GM12878 (cell line): ENCODE measurements around the gene IL16. TPM values are rescaled to one million over a fixed set of nuclear protein-coding genes. Genes with fewer than 3 reads are reported as not detected.
A peak's percentile ranks its signal among the peaks of the same experiment; 100 is the strongest.

ENCODE experiments used
- ATAC-seq: fragments of 200-7000 bp; cut with Tn5 transposase; 3 replicates; pipeline ENCODE4 v1.9.1; 2020; ENCODE audit warnings: mild to moderate bottlenecking, moderate library complexity
- BruUV-seq: library from RNA; stranded (reverse); fragments of 400-500 nt; replicated peaks from 2 replicates; lab custom pipeline; 2021; lab: Mats Ljungman, UMichigan
- CTCF ChIA-PET: fragments of 300-600 bp; sonication (Branson Sonifier 250); formaldehyde crosslinking; extraction: SDS; loops from one replicate; lab custom pipeline; 2021; ENCODE audit warnings: inconsistent platforms; lab: Yijun Ruan, JAX
- POLR2A ChIA-PET: fragments of 350-600 bp; formaldehyde crosslinking; extraction: SDS; loops from one replicate; lab custom pipeline; 2021; ENCODE audit warnings: inconsistent platforms; lab: Charles Lee
- RAD21 ChIA-PET: fragments of 300-600 bp; sonication (Branson Sonifier 250); formaldehyde crosslinking; loops from one replicate; lab custom pipeline; 2023; ENCODE audit warnings: antibody characterized with exemption; ENCODE audit not compliant: unreplicated experiment; lab: Charles Lee
- SMC1A ChIA-PET: fragments of 300-600 bp; sonication (Branson Sonifier 250); formaldehyde crosslinking; loops from one replicate; lab custom pipeline; 2023; ENCODE audit not compliant: unreplicated experiment, uncharacterized antibody; lab: Charles Lee
- DNase-seq: peaks from one replicate; pipeline ENCODE4 v3.0.0-alpha.2; 2011; ENCODE audit warnings: low read depth, low spot score
- FAIRE-seq: peaks from 3 replicates; lab custom pipeline; 2011; peaks lifted over from hg19 to GRCh38; lab: Jason Lieb, UNC
- H2AFZ ChIP-seq: 2 replicates; pipeline ENCODE4 v1.6.0; 2011; ENCODE audit warnings: low read depth, low read length, control low read depth; ENCODE audit not compliant: control insufficient read depth
- H3K27ac ChIP-seq: 2 replicates; pipeline ENCODE4 v1.5.1; 2011; ENCODE audit warnings: control low read depth; ENCODE audit not compliant: control insufficient read depth, insufficient read depth
- H3K27me3 ChIP-seq, 2 experiments: replicated peaks in 1 of 2; 2 replicates each; pipeline versions ENCODE4 v1.6.0 to v1.6.1; 2011; ENCODE audit warnings: low read length in 1 of 2; ENCODE audit not compliant: control insufficient read depth in 2 of 2, insufficient read depth in 2 of 2
- H3K36me3 ChIP-seq, 2 experiments: 2 replicates each; pipeline ENCODE4 v1.5.1; 2011; ENCODE audit warnings: low read length in 1 of 2; ENCODE audit not compliant: control insufficient read depth in 2 of 2, insufficient read depth in 2 of 2
- H3K4me1 ChIP-seq: 2 replicates; pipeline ENCODE4 v1.6.1; 2011; ENCODE audit warnings: mild to moderate bottlenecking, low read length, moderate library complexity, mixed read lengths; ENCODE audit not compliant: control insufficient read depth, insufficient read depth
- H3K4me2 ChIP-seq: 2 replicates; pipeline ENCODE4 v1.6.0; 2011; ENCODE audit warnings: control low read depth; ENCODE audit not compliant: control insufficient read depth, insufficient read depth
- H3K4me3 ChIP-seq: fragments of 200-600 bp; sonication (generic); 2 replicates; pipeline ENCODE4 v1.5.1; 2016
- H3K79me2 ChIP-seq: 2 replicates; pipeline ENCODE4 v1.6.0; 2011; ENCODE audit warnings: low read length; ENCODE audit not compliant: control insufficient read depth, insufficient read depth
- H3K9ac ChIP-seq: 2 replicates; pipeline ENCODE4 v1.8.0; 2011; ENCODE audit warnings: low read length, control low read depth, mixed read lengths; ENCODE audit not compliant: control insufficient read depth, insufficient read depth
- H3K9me3 ChIP-seq: replicated peaks from 3 replicates; pipeline ENCODE4 v1.5.1; 2011; ENCODE audit warnings: mild to moderate bottlenecking, low read length; ENCODE audit not compliant: control insufficient read depth, insufficient read depth
- H4K20me1 ChIP-seq: 2 replicates; pipeline ENCODE4 v1.6.0; 2011; ENCODE audit not compliant: control insufficient read depth, insufficient read depth
- BACH1 ChIP-seq: fragments of 450-650 bp; IDR thresholded peaks from 2 replicates; pipeline ENCODE4 v1.6.1; 2017; ENCODE audit warnings: mild to moderate bottlenecking, borderline replicate concordance
- CBFB ChIP-seq: IDR thresholded peaks from 2 replicates; pipeline ENCODE4 v1.6.1; 2016; ENCODE audit warnings: antibody characterized with exemption, low read depth
- ELK1 ChIP-seq: IDR thresholded peaks from 2 replicates; pipeline ENCODE4 v1.6.1; 2012; ENCODE audit warnings: low read depth, low read length, improper control_type of control experiment
- HDAC6 ChIP-seq: fragments of 200-600 bp; sonication (generic); IDR thresholded peaks from one replicate; pipeline ENCODE4 v1.8.0; 2017; ENCODE audit warnings: antibody characterized with exemption; ENCODE audit not compliant: unreplicated experiment
- MYB ChIP-seq: fragments of 150-350 bp; IDR thresholded peaks from 2 replicates; pipeline ENCODE4 v1.6.1; 2014; ENCODE audit warnings: mild to moderate bottlenecking, low read depth, low read length, borderline replicate concordance
- NFIC ChIP-seq: IDR thresholded peaks from 2 replicates; pipeline ENCODE4 v1.6.1; 2012; ENCODE audit warnings: low read depth, mild to moderate bottlenecking, inconsistent platforms, low read length, moderate library complexity
- PKNOX1 ChIP-seq: fragments of 450-650 bp; IDR thresholded peaks from 2 replicates; pipeline ENCODE4 v1.6.1; 2016; ENCODE audit warnings: mild to moderate bottlenecking
- PML ChIP-seq: IDR thresholded peaks from 2 replicates; pipeline ENCODE4 v1.6.1; 2012; ENCODE audit warnings: low read length, inconsistent platforms
- PRDM15 ChIP-seq: fragments of 450-650 bp; formaldehyde crosslinking; IDR thresholded peaks from 2 replicates; pipeline ENCODE4 v1.4.0; 2020; ENCODE audit warnings: mild to moderate bottlenecking, moderate library complexity
- RELB ChIP-seq: fragments of 450-650 bp; IDR thresholded peaks from 2 replicates; pipeline ENCODE4 v1.6.1; 2017; ENCODE audit warnings: low read depth, mild to moderate bottlenecking, moderate library complexity
- SIX5 ChIP-seq: IDR thresholded peaks from 2 replicates; pipeline ENCODE4 v1.6.1; 2011; ENCODE audit warnings: mild to moderate bottlenecking, low read depth, low read length, moderate library complexity; ENCODE audit not compliant: severe bottlenecking
- SMAD5 ChIP-seq: IDR thresholded peaks from 2 replicates; pipeline ENCODE4 v1.6.1; 2016; ENCODE audit warnings: antibody characterized with exemption, low read depth
- TAF1 ChIP-seq: IDR thresholded peaks from 2 replicates; pipeline ENCODE4 v1.6.1; 2011; ENCODE audit warnings: mild to moderate bottlenecking, low read depth, low read length, borderline replicate concordance
- TCF12 ChIP-seq: IDR thresholded peaks from 2 replicates; pipeline ENCODE4 v1.6.1; 2011; ENCODE audit warnings: low read depth, mild to moderate bottlenecking, low read length
- YY1 ChIP-seq: IDR thresholded peaks from 2 replicates; pipeline ENCODE4 v1.6.1; 2011; ENCODE audit warnings: low read depth, mild to moderate bottlenecking, low read length
- ZSCAN29 ChIP-seq: fragments of 450-650 bp; IDR thresholded peaks from 2 replicates; pipeline ENCODE4 v1.6.1; 2017; ENCODE audit warnings: mild to moderate bottlenecking, moderate library complexity
- WGBS: methylation state at CpG from one replicate; pipeline ENCODE4 v1.1.6; 2016; ENCODE audit warnings: low lambda C conversion rate; ENCODE audit not compliant: insufficient replicate concordance, insufficient coverage; ENCODE audit errors: missing lambda C conversion rate; 5-methylcytosine and 5-hydroxymethylcytosine counted together
- in situ Hi-C: fragments of 300-500 bp; cut with MboI; formaldehyde crosslinking; loops from 9 replicates; pipeline ENCODE4 v1.14.3; 2018; ENCODE audit warnings: mixed read lengths
- intact Hi-C: fragments of 100-400 bp; cut with micrococcal nuclease; formaldehyde crosslinking; loops from one replicate; pipeline ENCODE4 v1.14.2; 2022; ENCODE audit not compliant: unreplicated experiment
- polyA plus RNA-seq, 11 experiments: library from polyadenylated mRNA; depleted of rRNA in 4 of 11; unstranded in 6 of 11; stranded (reverse) in 5 of 11; fragments of >200 nt; fragmentation: Nextera tagmentation in 4 of 11; fragmentation: Illumina TruSeq in 1 of 11; extraction: Ambion mirVana in 4 of 11; extraction: Trizol in 1 of 11; gene quantifications; 1 replicate in 1 of 11; 2 replicates in 10 of 11; pipeline versions ENCODE4 v1.2.1 to v1.2.3, GENCODE V29; 2011 to 2016; ENCODE audit warnings: inconsistent platforms in 2 of 11, missing spikeins in 2 of 11, low read depth in 1 of 11
- total RNA-seq, 4 experiments: library from RNA; depleted of rRNA in 3 of 4; stranded (reverse); fragments of >200 nt in 3 of 4; fragmentation: Illumina TruSeq in 1 of 4; extraction: Trizol in 1 of 4; gene quantifications; 2 replicates each; pipeline versions ENCODE4 v1.2.1 to v1.2.3, GENCODE V29; 2013 to 2021

Gene IL16
- total and polyA plus RNA-seq, 10 of the 15 experiments (the other 5 are each of a cell fraction or from before 2014, with no cell fraction given): 21.7 to 206 (median 44.5) TPM

GRCh38 chr15:81275711-81276392 is 79.2 kb downstream of the IL16 start:
- Histone ChIP-seq H2AFZ (peak overlapping the region; percentile 41; the same call in 1 of the 2 replicates), H3K36me3 (no peaks in the 10 kb centered on the region), H4K20me1 (no peaks in the 10 kb centered on the region), H3K27ac (no peak overlapping the region), H3K4me1 (0 out of 2 replicates have a peak, but pooled peaks cover 3% of the 10 kb centered on the region), H3K9me3 (peaks cover 5% of the 10 kb centered on the region), H3K79me2 (no peaks in the 10 kb centered on the region), H3K4me3 (no peak overlapping the region), H3K9ac (no peak overlapping the region), H3K27me3 (no peaks in the 10 kb centered on the region), H3K4me2 (no peak overlapping the region)
- 85% methylated on average over 3 of the region's 3 CpGs for WGBS
- ChIA-PET CTCF (interaction anchor here (0.6 to 11.0 kb wide), 31 partner anchors 8 to 301 kb away, joined by 3 to 242 read pairs (median 6); partner anchors contain the start of gene STARD5), POLR2A (interaction anchor here (1.5 to 1.7 kb wide), 5 partner anchors 11 to 62 kb away, joined by 3 to 10 read pairs (median 4); no protein-coding TSS in a partner anchor), RAD21 (interaction anchor here (0.5 to 7.4 kb wide), 21 partner anchors 8 to 252 kb away, joined by 3 to 137 read pairs (median 7); partner anchors contain the start of gene STARD5), SMC1A (interaction anchor here (0.5 to 4.8 kb wide), 33 partner anchors 10 to 833 kb away, joined by 3 to 122 read pairs (median 4); partner anchors contain the start of gene STARD5)
- no TSS peak for BruUV-seq
- ATAC-seq: no peak
- no peak for FAIRE-seq
- in situ Hi-C loops: loop anchor here (25.0 kb wide), 2 partner anchors 1264 to 1936 kb away; partner anchors contain the start of gene HDGFL3
- intact Hi-C loops: loop anchor here (1.0 to 10.0 kb wide), 4 partner anchors 18 to 199 kb away; no protein-coding TSS in a partner anchor
- DNase-seq: no peak
- TF ChIP-seq BACH1 (no peak), NFIC (no peak), TCF12 (no peak), RELB (no peak), YY1 (no peak), SMAD5 (no peak), PML (no peak), TAF1 (no peak), HDAC6 (no peak), MYB (no peak), SIX5 (no peak), CBFB (no peak), ZSCAN29 (no peak), ELK1 (no peak), PRDM15 (CRISPR knock-in tag) (no peak), PKNOX1 (no peak)
